Endodermal cell (in vitro differentiated cells): ENCODE data around the gene AP2M1. TPM values are rescaled to one million over a fixed set of nuclear protein-coding genes. Genes with fewer than 3 reads are reported as not detected.

Experiments used
- DNase-seq: peaks from one replicate; pipeline ENCODE4 v3.0.0-alpha.2; 2017
- H3K27ac ChIP-seq: 2 replicates; pipeline ENCODE4 v1.5.1; 2013; ENCODE audit warnings: mild to moderate bottlenecking, low read depth, low read length, moderate library complexity
- H3K27me3 ChIP-seq: 2 replicates; pipeline ENCODE4 v1.6.1; 2013; ENCODE audit warnings: mild to moderate bottlenecking, low read length, moderate library complexity; ENCODE audit not compliant: insufficient read depth, control insufficient read depth, poor library complexity, severe bottlenecking
- H3K36me3 ChIP-seq: 2 replicates; pipeline ENCODE4 v1.7.0; 2013; ENCODE audit warnings: mild to moderate bottlenecking, low read length, moderate library complexity; ENCODE audit not compliant: control insufficient read depth, insufficient read depth
- H3K4me1 ChIP-seq: one replicate; pipeline ENCODE4 v1.7.0; 2013; ENCODE audit warnings: low read length; ENCODE audit not compliant: control insufficient read depth, insufficient read depth
- H3K4me3 ChIP-seq: 2 replicates; pipeline ENCODE4 v1.5.1; 2013; ENCODE audit warnings: mild to moderate bottlenecking, low read length, moderate library complexity
- H3K9ac ChIP-seq: 2 replicates; pipeline ENCODE4 v1.6.1; 2013; ENCODE audit warnings: mild to moderate bottlenecking, low read length, moderate library complexity; ENCODE audit not compliant: poor library complexity, severe bottlenecking; ENCODE audit errors: extremely low read depth
- H3K9me3 ChIP-seq: 2 replicates; pipeline ENCODE4 v1.6.1; 2013; ENCODE audit warnings: mild to moderate bottlenecking, low read length, moderate library complexity; ENCODE audit not compliant: control insufficient read depth
- H3K27ac Mint-ChIP-seq: 2 replicates; pipeline ENCODE4 v1.8.0; 2020; ENCODE audit warnings: mixed read lengths
- H3K27me3 Mint-ChIP-seq: 2 replicates; pipeline ENCODE4 v1.8.0; 2021; ENCODE audit warnings: mild to moderate bottlenecking, mixed read lengths; ENCODE audit not compliant: insufficient read depth
- H3K36me3 Mint-ChIP-seq: 2 replicates; pipeline ENCODE4 v1.8.0; 2020; ENCODE audit warnings: low read depth, mixed read lengths
- H3K4me1 Mint-ChIP-seq: 2 replicates; pipeline ENCODE4 v1.8.0; 2020; ENCODE audit warnings: mixed read lengths
- H3K4me3 Mint-ChIP-seq: 2 replicates; pipeline ENCODE4 v1.8.0; 2020; ENCODE audit warnings: mild to moderate bottlenecking, moderate library complexity, mixed read lengths
- H3K9me3 Mint-ChIP-seq: 2 replicates; pipeline ENCODE4 v1.8.0; 2020; ENCODE audit warnings: mild to moderate bottlenecking, mixed read lengths
- WGBS, 2 experiments: methylation state at CpG; one replicate each; pipeline versions ENCODE4 v1.1.5 to v1.1.7; 2013; ENCODE audit warnings: missing lambda C conversion rate in 2 of 2, mixed read lengths in 1 of 2; ENCODE audit not compliant: insufficient coverage in 1 of 2, insufficient read length in 1 of 2; 5-methylcytosine and 5-hydroxymethylcytosine counted together
- total RNA-seq, 2 donors: library from RNA; stranded (reverse); fragmentation: NEBNext Ultra II Directional in 1 of 2; extraction: Animal tissue kit (Norgen Biotek cat#: 25700) in 1 of 2; gene quantifications; 2 replicates in 1 of 2; 3 replicates in 1 of 2; pipeline ENCODE4 v1.2.1, GENCODE V29; 2021
- TF ChIP-seq, protein P1 (sequence below): fragments of 200-600 bp; sonication (generic); conservative IDR thresholded peaks from 2 replicates; pipeline ENCODE4 v1.5.0; 2021; ENCODE audit warnings: antibody characterized with exemption, mild to moderate bottlenecking

Gene AP2M1
- total RNA-seq, 2 donors from 2014 or later = 412 to 450 TPM

DNA sequence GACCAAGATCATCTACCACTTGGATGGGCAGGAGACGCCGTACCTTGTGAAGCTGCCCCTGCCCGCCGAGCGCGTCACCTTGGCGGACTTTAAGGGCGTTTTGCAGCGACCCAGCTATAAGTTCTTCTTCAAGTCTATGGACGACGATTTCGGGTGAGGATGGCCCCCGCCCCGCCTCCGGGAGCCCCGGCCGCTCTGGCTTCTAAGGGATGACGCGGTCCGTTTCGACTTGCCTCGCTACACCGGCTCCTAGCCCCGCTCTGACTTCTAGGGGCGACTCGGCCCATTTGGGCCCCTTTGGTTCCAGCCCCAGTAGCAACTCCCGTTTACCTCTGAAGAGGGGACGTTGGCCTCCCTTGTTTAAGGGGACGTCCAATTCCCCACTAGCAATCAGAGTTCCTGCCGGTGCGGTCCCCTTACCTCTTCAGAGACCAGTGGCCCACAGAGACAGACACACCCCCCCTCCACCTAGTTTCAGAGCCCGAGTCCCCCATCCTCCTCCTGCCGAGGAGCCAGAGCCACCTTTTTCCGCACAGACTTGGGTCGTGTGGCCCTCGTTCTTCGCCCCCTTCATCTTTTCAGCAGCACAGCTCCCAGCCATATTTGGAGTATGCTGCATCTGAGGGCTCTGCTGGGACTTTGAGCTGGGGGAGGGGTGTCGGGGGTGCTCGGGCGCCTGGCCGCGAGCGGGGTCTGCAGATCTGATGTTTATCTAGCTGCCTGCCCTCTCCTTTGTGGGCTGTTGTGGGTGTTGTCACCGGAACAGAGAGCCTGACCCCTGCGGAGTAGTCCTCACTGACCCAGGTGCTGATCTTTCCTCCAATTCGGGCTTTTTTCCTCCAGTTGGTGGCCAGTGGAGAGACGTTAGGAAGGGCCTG is 18.8 kb upstream of the AP2M1 start:
- peak overlapping the region; percentile 95 for H3K27ac Mint-ChIP-seq
- WGBS, 2 experiments = 0% methylated on average over 31 to 47 of the region's 47 CpGs
- peak overlapping the region; percentile 97 for H3K4me3 Mint-ChIP-seq
- H3K9me3 Mint-ChIP-seq = no peaks in the 10 kb centered on the region
- Histone ChIP-seq H3K9ac (peak overlapping the region; percentile 75), H3K27me3 (no peaks in the 10 kb centered on the region), H3K4me1 (no peaks in the 10 kb centered on the region), H3K9me3 (no peaks in the 10 kb centered on the region), H3K4me3 (peak overlapping the region; percentile 91), H3K27ac (peak overlapping the region; percentile 87), H3K36me3 (peaks cover 3% of the 10 kb centered on the region)
- H3K4me1 Mint-ChIP-seq = peaks cover 11% of the 10 kb centered on the region
- peak; percentile 82 for DNase-seq
- no peaks in the 10 kb centered on the region for H3K27me3 Mint-ChIP-seq
- H3K36me3 Mint-ChIP-seq = peaks cover 2% of the 10 kb centered on the region
- TF ChIP-seq, protein P1, sequence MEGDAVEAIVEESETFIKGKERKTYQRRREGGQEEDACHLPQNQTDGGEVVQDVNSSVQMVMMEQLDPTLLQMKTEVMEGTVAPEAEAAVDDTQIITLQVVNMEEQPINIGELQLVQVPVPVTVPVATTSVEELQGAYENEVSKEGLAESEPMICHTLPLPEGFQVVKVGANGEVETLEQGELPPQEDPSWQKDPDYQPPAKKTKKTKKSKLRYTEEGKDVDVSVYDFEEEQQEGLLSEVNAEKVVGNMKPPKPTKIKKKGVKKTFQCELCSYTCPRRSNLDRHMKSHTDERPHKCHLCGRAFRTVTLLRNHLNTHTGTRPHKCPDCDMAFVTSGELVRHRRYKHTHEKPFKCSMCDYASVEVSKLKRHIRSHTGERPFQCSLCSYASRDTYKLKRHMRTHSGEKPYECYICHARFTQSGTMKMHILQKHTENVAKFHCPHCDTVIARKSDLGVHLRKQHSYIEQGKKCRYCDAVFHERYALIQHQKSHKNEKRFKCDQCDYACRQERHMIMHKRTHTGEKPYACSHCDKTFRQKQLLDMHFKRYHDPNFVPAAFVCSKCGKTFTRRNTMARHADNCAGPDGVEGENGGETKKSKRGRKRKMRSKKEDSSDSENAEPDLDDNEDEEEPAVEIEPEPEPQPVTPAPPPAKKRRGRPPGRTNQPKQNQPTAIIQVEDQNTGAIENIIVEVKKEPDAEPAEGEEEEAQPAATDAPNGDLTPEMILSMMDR = no peak

DNA sequence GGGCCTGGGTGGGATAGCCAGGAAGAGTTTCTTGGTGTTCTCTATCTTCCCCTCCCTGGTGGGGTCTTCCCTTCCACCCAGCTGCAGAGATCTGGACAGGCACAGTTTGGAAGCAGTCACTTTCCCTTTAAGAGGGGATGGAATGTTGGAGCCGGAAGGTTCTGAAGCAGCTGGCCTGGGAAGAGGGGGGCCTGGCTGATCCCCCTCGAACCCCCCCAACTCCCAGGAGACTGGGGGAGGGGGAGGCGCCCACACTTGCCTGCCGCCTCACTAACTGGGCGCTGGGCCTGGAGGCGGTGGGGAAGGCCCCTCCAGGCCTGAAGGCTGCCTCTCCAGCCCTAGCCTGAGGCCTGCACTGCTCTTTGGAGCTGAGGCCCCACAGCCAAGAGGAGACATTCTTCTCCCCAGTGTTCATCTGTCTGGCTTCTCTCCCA is 18.1 kb upstream of the AP2M1 start:
- TF ChIP-seq, protein P1 = no peak
- WGBS, 2 experiments = 3% methylated on average over 6 of the region's 6 CpGs; no CpG with 5 or more reads in 1 of the 2 experiments
- Histone ChIP-seq H3K27ac (peak overlapping the region; percentile 87), H3K36me3 (peaks cover 3% of the 10 kb centered on the region), H3K4me1 (no peaks in the 10 kb centered on the region), H3K27me3 (no peaks in the 10 kb centered on the region), H3K9ac (peak overlapping the region; percentile 75), H3K9me3 (no peaks in the 10 kb centered on the region), H3K4me3 (peak overlapping the region; percentile 91)
- Mint-ChIP-seq H3K9me3 (no peaks in the 10 kb centered on the region), H3K4me3 (peak overlapping the region; percentile 97), H3K36me3 (peaks cover 5% of the 10 kb centered on the region), H3K27ac (peak overlapping the region; percentile 95), H3K4me1 (peaks cover 11% of the 10 kb centered on the region), H3K27me3 (no peaks in the 10 kb centered on the region)
- no peak for DNase-seq

DNA sequence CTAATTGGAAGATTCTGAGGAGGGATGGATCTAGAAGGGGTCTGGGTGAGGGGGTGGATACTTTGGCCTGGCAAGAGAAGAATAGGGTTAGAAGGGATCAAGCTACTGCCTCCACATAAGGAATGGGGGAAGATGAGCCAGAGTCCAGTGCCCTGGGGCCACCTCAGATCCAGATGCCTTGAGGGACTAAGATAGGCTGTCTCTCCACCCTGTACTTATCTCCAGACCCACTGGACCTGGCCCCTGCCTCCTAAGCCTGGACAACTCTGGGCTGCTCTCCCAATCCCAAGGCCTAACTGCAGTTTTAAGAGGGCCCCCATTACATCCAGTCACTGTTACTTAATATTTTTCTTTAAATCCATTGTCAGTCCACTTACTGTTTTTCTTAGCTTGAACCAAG is 17.4 kb upstream of the AP2M1 start:
- Histone ChIP-seq H3K4me3 (peak overlapping the region; percentile 91), H3K9ac (peak overlapping the region; percentile 75), H3K36me3 (peaks cover 3% of the 10 kb centered on the region), H3K27me3 (no peaks in the 10 kb centered on the region), H3K27ac (peak overlapping the region; percentile 87), H3K4me1 (no peaks in the 10 kb centered on the region), H3K9me3 (no peaks in the 10 kb centered on the region)
- Mint-ChIP-seq H3K4me3 (peak overlapping the region; percentile 97), H3K27me3 (no peaks in the 10 kb centered on the region), H3K36me3 (peaks cover 5% of the 10 kb centered on the region), H3K27ac (peak overlapping the region; percentile 92), H3K4me1 (peaks cover 11% of the 10 kb centered on the region), H3K9me3 (no peaks in the 10 kb centered on the region)
- no peak for DNase-seq
- TF ChIP-seq, protein P1 = no peak
